GM23338 (cell line): ENCODE measurements around the gene B3GALT2.

Experiments used
- CREB1 ChIP-seq: fragments of 250-450 bp; sonication (Bioruptor Pico); IDR thresholded peaks from 2 replicates; pipeline ENCODE4 v1.5.0; 2020; ENCODE audit warnings: low read depth, mild to moderate bottlenecking, moderate library complexity
- CTCF ChIP-seq, 2 experiments: fragments of 200-600 bp in 1 of 2; sonication (generic) in 1 of 2; conservative IDR thresholded peaks; 2 replicates each; pipeline versions ENCODE4 v1.5.1 to v1.6.1; 2016 to 2017; ENCODE audit warnings: antibody characterized with exemption in 2 of 2, low read depth in 2 of 2, mild to moderate bottlenecking in 2 of 2, moderate library complexity in 1 of 2
- ETS1 ChIP-seq: IDR thresholded peaks from 2 replicates; pipeline ENCODE4 v1.6.1; 2016; ENCODE audit warnings: antibody characterized with exemption
- EZH2 ChIP-seq: fragments of 200-600 bp; sonication (generic); IDR thresholded peaks from one replicate; pipeline ENCODE4 v1.8.0; 2017; ENCODE audit warnings: antibody characterized with exemption, mild to moderate bottlenecking, low read depth; ENCODE audit not compliant: unreplicated experiment
- EZH2phosphoT487 ChIP-seq: fragments of 200-600 bp; sonication (generic); IDR thresholded peaks from one replicate; pipeline ENCODE4 v1.8.1; 2018; ENCODE audit warnings: antibody characterized with exemption; ENCODE audit not compliant: unreplicated experiment
- JUNB ChIP-seq: IDR thresholded peaks from one replicate; pipeline ENCODE4 v1.6.1; 2016; ENCODE audit warnings: antibody characterized with exemption; ENCODE audit not compliant: unreplicated experiment
- NANOG ChIP-seq: IDR thresholded peaks from 2 replicates; pipeline ENCODE4 v1.6.1; 2016; ENCODE audit warnings: antibody characterized with exemption, borderline replicate concordance
- POLR2AphosphoS5 ChIP-seq: IDR thresholded peaks from 2 replicates; pipeline ENCODE4 v1.6.1; 2016; ENCODE audit warnings: antibody characterized with exemption, low read depth
- REST ChIP-seq: IDR thresholded peaks from one replicate; pipeline ENCODE4 v1.6.1; 2018; ENCODE audit warnings: antibody characterized with exemption; ENCODE audit not compliant: unreplicated experiment
- STAT1 ChIP-seq: IDR thresholded peaks from one replicate; pipeline ENCODE4 v1.6.1; 2016; ENCODE audit warnings: antibody characterized with exemption; ENCODE audit not compliant: unreplicated experiment
- ZNF114 ChIP-seq: fragments of 250-450 bp; sonication (Bioruptor Pico); IDR thresholded peaks from 2 replicates; pipeline ENCODE4 v1.5.0; 2020; ENCODE audit warnings: mild to moderate bottlenecking, moderate library complexity
- ZNF331 ChIP-seq: fragments of 250-450 bp; sonication (Bioruptor Pico); IDR thresholded peaks from 2 replicates; pipeline ENCODE4 v1.5.0; 2020; ENCODE audit warnings: low read depth, mild to moderate bottlenecking, moderate library complexity

GRCh38 chr1:193229136-193229535 is 42.7 kb upstream of the B3GALT2 start:
- TF ChIP-seq CTCF (conservative IDR thresholded peaks at IDR 0.05; ENCODE audit: low read depth in 2 of 2) (no peak), STAT1 (no peak), ETS1 (no peak), EZH2 (no peak), POLR2AphosphoS5 (no peak), REST (no peak), CREB1 (no peak), ZNF114 (CRISPR knock-in tag) (no peak), EZH2phosphoT487 (no peak), JUNB (no peak), NANOG (no peak), ZNF331 (CRISPR knock-in tag) (no peak)
